ENCODE results near the gene GALNT2. TPM values are rescaled to one million over a fixed set of nuclear protein-coding genes. Genes with fewer than 3 reads are reported as not detected.
A peak's percentile ranks its signal among the peaks of the same experiment; 100 is the strongest.

Gene GALNT2
- total and polyA plus RNA-seq, 2 of the 4 experiments (the other 2 are of a cell fraction) = 50.4 to 189 TPM

DNA sequence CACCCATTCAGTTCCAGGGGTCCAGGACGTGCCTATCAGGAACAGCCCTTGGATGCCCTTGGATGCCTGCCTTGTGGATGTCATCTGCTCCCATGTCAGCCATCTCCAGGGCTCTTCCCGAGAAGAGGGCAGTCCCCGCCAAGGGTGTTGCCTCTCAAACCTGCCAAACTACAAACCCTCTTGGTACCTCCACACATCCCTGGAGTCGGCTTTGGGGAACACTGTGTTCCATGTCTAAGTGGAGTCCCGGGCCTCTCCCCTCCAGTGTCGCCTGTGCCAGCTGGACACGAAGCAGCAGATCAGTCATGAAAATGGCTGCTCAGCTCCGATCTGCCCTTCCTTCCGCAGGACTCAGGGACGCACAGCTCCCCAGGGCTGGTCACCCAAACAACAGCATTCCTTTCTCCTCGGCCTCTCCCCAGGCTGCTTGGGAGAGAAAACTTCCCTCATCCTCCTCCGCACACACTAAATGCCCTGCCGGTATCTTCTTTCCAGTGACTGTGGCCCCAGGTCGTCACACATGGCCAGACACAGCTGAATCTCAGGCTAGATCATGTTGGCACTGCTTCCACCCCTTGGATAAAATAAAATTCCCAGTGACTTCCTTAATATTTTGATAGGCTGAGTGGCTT, 53.4 kb downstream of the GALNT2 start:
- H3K9ac ChIP-seq (ENCODE audit: low read depth, low read length) = no peak overlapping the region
- no peak for ATAC-seq (ENCODE audit: low read depth)
- no peak overlapping the region for H2AK5ac ChIP-seq (ENCODE audit: low read depth, low read length)
- H4K5ac ChIP-seq (ENCODE audit: low read depth, low read length) = no peak overlapping the region
- WGBS, 2 experiments (ENCODE audit: extremely low coverage in 2 of 2, insufficient read length in 1 of 2) = 100% methylated on average over 3 of the region's 14 CpGs; no CpG with 5 or more reads in 1 of the 2 experiments
- intact Hi-C loops (cut with micrococcal nuclease) (no loop called here), dilution Hi-C loops (cut with HindIII; ENCODE audit: low sequenced_read_pairs, unreplicated experiment) (no loop called here), in situ Hi-C loops (cut with MboI; ENCODE audit: low sequenced_read_pairs) (no loop called here)
- no peak overlapping the region for H4K91ac ChIP-seq (ENCODE audit: insufficient read depth, low read depth, low read length)
- H3K18ac ChIP-seq (ENCODE audit: low read depth, low read length) = no peak overlapping the region
- CTCF ChIA-PET = interaction anchor here (0.9 kb wide), 1 partner anchor 36 kb away, joined by 4 read pairs; no protein-coding TSS in a partner anchor
- POLR2A ChIA-PET (ENCODE audit: unreplicated experiment) = no interaction called here
- no peak overlapping the region for H3K23ac ChIP-seq (ENCODE audit: low read depth, low read length)
- peaks cover 9% of the 10 kb centered on the region for H3K36me3 ChIP-seq (ENCODE audit: control insufficient read depth, insufficient read depth, low read length)
- no peak overlapping the region for H2BK5ac ChIP-seq (ENCODE audit: low read depth, low read length, poor library complexity, severe bottlenecking)
- no peak overlapping the region for H2BK15ac ChIP-seq (ENCODE audit: low read depth, low read length)
- H3K4ac ChIP-seq (ENCODE audit: low read depth, low read length) = 0 out of 2 replicates have a peak overlapping the region, but pooled peaks have one; percentile 5
- no peak overlapping the region for H2AFZ ChIP-seq (replicated peaks; ENCODE audit: low read length, poor library complexity)
- no peak overlapping the region for H3K56ac ChIP-seq (ENCODE audit: extremely low read depth, insufficient read depth, low read length)
- H3K4me2 ChIP-seq (ENCODE audit: low read depth, low read length) = no peak overlapping the region
- H2AK9ac ChIP-seq (replicated peaks; ENCODE audit: low read depth, low read length, poor library complexity) = no peak overlapping the region
- TF ChIP-seq CEBPB (IDR thresholded peaks at IDR 0.05; ENCODE audit: low read depth, low read length) (no peak), MXI1 (IDR thresholded peaks at IDR 0.05; ENCODE audit: borderline replicate concordance, low read depth, low read length) (no peak), MAFK (IDR thresholded peaks at IDR 0.05; ENCODE audit: low read depth, low read length) (no peak), USF2 (IDR thresholded peaks at IDR 0.05; ENCODE audit: low read depth, low read length) (no peak), RAD21 (IDR thresholded peaks at IDR 0.05; ENCODE audit: low read length) (no peak), NFE2L2 (IDR thresholded peaks at IDR 0.05; ENCODE audit: low read depth, low read length) (no peak), CHD1 (IDR thresholded peaks at IDR 0.05; ENCODE audit: low read depth, low read length) (no peak)
- H2BK120ac ChIP-seq (ENCODE audit: low read depth, low read length) = no peak overlapping the region
- DNase-seq = no peak
- H4K8ac ChIP-seq (ENCODE audit: low read depth in 2 of 2, low read length in 2 of 2) = no peak overlapping the region
- BruUV-seq (replicated peaks) = no TSS peak
- H3K27ac ChIP-seq (ENCODE audit: insufficient read depth, low read length) = no peak overlapping the region
- H3K27me3 ChIP-seq (ENCODE audit: control insufficient read depth, insufficient read depth, low read length) = no peaks in the 10 kb centered on the region
- H4K20me1 ChIP-seq (ENCODE audit: insufficient read depth, low read length) = peaks cover 52% of the 10 kb centered on the region
- H3K4me1 ChIP-seq (ENCODE audit: control insufficient read depth, insufficient read depth, low read length) = peaks cover 19% of the 10 kb centered on the region
- no peak overlapping the region for H3K4me3 ChIP-seq (ENCODE audit: insufficient read depth, low read depth, low read length)
- peaks cover 25% of the 10 kb centered on the region for H3K9me1 ChIP-seq (ENCODE audit: insufficient read depth, low read length)
- H3K14ac ChIP-seq (replicated peaks; ENCODE audit: low read depth, low read length) = no peak overlapping the region
- no peak overlapping the region for H2BK20ac ChIP-seq (ENCODE audit: low read depth, low read length)
- H3K79me1 ChIP-seq (ENCODE audit: low read depth in 1 of 2, low read length in 2 of 2) = peaks cover 54 to 95% of the 10 kb centered on the region in 2 experiments
- H3K9me3 ChIP-seq (ENCODE audit: control insufficient read depth, insufficient read depth, low read length) = no peaks in the 10 kb centered on the region

Measured in IMR-90 (cell line).